NCI-H2081 (cell line): Measurements from ENCODE around the gene ZCCHC14.
"Not testable (repeated sequence)": the region's sequence is repeated elsewhere in the genome, so short reads cannot be mapped to it uniquely, and the experiment has no call there.

ENCODE experiments used
- DNase-seq, 2 experiments: peaks; one replicate each; lab custom pipeline; 2025; lab: John Stamatoyannopoulos, UW

The ZCCHC14 gene

DNA sequence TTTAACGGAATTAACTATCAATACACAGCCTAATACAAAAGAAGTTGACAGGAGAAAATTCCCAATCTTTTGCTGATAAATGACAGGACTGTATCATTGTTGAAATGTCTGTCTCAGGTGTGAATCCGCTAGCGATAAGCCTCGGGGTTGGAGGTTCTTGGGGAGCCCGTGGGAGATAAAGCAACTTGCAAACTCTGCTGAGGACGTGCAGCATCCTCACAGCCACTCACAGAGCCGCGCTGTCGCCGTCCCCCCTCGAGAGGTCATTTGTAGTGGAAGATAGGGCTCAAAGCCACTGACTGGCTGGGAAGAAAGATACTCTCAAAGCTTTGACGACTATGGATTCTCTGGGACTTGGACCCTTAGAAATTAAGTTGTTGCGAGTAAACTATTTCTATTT, 83.7 kb downstream of the ZCCHC14 start:
- DNase-seq: no peak

- DNase-seq: no peak
Measured at GRCh38 chr16:87407511-87408112, 85.2 kb downstream of the ZCCHC14 start.

DNA sequence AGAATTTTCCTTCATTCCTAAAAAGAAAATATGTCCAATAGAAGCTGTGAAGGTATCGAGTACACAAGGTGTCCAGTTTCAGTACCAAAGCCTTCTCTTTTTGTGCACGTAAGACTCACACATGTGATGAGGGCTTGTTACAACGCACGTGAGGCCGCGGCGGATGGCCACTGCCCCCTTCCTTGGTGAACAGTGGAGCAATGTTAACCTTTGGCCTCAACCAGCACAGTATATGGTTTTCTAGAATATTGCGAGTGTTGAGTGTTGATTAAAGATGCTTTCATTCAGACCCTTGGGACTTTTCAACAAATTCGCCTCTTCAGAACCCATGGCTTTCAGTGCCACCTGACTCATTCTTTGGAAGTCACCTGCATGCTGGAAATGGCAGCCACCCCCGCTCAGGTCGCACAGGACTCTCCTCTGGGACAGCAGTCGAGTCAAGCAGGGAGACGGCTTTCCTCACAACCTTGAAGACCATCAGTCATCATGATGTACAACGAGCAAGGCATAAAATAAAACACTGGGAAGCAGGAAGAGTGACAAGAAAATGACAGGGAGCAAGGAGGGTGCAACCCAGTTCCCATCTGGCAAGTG, 86.2 kb downstream of the ZCCHC14 start:
- no peak for DNase-seq

DNA sequence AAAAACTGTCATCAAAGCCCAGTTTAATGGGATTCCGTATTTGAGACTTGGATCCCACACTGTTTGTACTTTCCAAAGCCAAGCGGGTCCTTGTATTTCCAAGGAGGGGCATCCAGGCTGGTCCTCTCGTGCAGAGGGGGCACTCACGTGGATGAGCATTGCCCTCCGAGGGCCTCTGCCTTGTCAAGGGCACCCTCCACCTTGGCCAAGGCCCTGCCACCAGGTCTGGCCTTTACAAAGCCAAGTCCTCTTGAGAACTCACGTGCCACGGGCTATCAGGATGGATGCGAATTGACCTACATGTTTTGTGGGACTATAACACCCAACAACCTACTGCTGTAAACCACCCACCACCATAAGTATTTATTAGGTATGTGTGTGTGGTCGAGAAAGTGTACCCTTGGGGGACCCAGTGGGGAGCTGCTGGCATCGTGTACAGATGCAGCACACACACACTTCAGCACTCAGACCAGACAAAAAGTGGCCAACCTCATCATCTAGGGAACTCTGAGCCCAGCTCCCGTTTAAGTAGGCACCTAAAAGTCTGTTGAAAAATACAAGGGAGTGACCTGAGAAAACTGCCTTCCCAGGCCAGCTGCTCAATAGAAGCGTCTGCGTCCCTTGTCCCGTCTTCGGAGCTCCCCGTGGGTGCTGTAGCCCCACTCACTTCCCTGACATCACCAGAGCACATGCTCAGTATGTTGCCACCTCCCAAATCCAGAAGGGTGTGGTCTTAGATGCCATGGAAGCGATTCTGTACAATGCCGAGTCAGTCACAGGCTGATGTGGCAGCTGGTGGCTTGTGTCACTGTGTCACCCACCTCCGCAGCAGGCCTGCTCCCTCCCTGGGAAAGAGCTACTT, 87.8 kb downstream of the ZCCHC14 start:
- no peak for DNase-seq

DNA sequence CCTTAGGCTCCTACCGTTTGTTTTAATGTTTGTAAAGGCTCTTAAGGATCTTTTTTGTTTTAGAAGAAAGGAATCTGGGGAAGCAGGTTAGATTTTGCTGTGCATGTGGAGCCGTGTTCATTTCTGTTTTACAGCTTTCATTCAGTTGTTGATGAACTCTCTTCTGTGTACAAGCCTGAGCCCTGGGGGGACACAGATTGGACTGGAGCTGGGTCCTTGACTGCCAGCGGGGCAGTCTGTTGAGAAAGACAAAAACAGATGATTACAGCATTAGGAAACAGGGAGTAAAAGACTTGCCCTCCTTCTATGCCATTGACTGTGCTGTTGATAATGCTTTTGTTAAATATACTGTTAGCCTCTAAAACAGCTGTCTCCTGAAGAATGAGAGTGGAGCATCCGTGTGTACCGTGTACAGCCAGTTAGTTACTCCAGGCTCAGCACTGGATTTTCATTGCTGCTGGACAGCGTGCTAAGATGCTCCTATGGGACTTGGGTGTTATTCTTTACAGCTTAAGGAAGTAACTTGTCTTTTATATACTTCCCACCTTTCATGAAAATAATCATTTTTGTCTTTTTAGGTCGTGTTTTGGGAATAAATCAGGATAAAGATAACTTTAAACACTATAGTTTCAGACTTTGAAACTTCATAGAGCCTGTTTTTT, 97.5 kb downstream of the ZCCHC14 start:
- no peak for DNase-seq

DNA sequence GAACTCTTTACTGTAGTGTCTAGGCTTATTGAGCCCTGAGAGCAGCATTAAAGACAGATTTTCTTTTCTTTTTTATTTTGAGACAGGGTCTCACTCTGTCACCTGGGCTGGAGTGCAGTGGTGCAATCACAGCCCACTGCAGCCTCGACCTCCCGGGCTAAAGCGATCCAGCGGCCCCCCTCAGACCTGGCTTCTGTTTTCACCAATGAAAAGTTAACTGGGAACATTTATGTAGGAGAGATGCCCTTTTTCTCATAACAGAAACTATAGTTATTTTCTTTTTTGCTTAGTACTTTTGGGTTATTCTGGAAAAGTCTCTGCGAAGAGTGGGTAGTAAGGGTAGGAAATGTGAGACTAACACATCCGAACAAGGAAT, 99.2 kb downstream of the ZCCHC14 start:
- DNase-seq: no peak

DNA sequence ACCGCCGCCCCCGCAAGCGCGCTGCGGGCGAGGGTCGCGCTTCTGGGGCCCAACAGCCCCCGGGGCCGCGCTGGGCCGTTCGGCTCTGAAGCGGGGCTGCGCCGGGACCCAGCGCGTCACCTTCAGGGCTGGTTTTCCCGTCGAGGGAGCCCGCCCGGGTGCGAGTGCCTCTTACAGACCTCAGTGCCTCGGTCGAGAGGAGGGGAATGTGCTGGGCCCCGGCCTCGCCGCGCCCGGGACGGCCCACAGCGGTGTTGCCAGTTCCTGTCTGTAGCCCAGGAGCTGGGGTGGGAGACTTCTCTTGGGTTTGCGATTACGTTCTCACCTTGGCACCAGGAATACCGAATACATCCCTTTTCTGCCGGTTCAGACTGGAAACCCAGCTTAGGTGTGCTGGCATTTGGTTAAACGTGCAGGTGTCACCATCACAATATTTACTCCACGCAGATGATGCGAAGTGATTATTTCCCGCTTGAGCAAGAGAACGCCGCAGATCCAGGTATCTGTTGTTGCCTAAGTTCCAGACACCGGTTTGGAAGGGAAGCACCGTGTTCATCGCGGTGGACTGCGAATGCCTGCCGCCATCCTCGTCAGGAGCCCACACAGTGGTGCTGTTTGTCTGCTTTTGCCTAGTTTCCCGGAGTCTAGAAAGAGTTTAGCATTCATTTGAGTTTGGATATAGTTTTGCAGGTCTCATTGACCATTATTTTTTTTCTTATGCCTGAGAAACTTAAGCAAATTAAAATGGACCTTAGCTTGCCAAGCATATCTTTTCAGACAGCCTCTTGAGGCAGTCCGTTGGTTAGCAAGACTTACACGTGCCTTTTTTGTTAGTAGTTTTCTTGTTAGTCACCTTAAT, 99.8 kb downstream of the ZCCHC14 start:
- DNase-seq: peak in 1 of 2 experiments; percentile 19

GRCh38 chr16:87391950-87392820, 100.6 kb downstream of the ZCCHC14 start, which contains the start of gene MAP1LC3B:
MAP1LC3B (plus strand) TSS chr16:87392336; CDS start chr16:87392428, 92 bp downstream.
- DNase-seq: peak; percentile 86 to 89

GRCh38 chr16:87391324-87391949, 101.4 kb downstream of the ZCCHC14 start:
- DNase-seq: peak in 1 of 2 experiments; percentile 17

DNA sequence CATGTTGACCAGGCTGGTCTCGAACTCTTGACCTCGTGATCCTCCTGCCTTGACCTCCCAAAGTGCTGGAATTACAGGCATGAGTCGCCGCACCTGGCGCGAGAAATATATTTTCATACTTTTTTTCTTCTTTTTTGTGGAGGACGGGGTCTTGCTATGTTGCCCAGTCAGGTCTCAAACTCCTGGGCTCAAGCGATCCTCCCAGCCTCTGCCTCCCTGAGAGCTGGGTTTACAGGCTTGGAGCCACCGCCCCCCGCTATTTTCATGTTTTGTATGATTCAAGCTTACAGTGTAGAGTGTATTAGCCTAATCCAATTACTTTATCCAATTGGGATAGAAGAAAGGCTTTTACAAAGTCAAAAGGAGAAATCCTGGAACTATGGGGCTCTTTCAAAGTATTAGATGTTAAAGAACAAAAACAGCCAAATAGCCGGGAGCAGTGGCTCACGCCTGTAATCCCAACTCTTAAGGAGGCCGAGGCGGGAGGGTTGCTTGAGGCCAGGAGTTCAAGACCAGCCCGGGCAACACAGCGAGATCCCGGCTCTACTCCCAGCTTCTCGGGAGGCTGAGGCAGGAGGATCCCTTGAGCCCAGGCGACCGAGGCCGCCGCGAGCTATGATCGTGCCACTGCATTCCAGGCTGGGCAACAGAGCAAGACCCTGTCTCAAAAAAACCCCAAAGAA, 102.0 kb downstream of the ZCCHC14 start:
- no peak for DNase-seq

- DNase-seq: not testable (repeated sequence)
Measured at GRCh38 chr16:87389914-87390313, 102.9 kb downstream of the ZCCHC14 start.

GRCh38 chr16:87389245-87389644, 103.6 kb downstream of the ZCCHC14 start:
- DNase-seq: no peak

DNA sequence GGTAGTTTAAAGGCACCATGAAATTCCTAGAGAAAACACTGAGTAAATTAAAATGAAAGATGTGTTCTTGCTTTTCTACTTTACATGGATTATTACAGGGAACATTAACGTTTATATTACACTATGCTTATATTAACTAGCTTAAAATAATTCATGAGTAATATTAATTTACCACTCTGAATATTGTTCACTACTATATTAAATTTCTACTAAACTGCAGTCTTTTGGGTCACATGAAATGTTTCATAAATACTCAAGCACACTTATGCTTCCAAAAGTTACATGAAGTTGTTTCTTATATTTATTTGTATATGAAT, 104.0 kb downstream of the ZCCHC14 start:
- DNase-seq: no peak

- peak; percentile 88 to 93 for DNase-seq
Measured at GRCh38 chr16:87387942-87388817, 104.6 kb downstream of the ZCCHC14 start.

DNA sequence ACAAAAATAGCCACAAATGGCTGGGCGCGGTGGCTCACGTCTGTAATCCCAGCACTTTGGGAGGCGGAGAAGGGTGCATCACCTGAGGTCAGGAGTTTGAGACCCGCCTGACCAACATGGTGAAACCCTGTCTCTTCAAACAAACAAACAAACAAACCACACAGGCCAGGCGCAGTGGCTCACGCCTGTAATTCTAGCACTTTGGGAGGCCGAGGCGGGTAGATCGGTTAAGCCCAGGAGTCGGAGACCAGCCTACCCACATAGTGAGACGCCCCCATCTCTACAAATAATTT, 108.0 kb downstream of the ZCCHC14 start:
- not testable (repeated sequence) for DNase-seq

DNA sequence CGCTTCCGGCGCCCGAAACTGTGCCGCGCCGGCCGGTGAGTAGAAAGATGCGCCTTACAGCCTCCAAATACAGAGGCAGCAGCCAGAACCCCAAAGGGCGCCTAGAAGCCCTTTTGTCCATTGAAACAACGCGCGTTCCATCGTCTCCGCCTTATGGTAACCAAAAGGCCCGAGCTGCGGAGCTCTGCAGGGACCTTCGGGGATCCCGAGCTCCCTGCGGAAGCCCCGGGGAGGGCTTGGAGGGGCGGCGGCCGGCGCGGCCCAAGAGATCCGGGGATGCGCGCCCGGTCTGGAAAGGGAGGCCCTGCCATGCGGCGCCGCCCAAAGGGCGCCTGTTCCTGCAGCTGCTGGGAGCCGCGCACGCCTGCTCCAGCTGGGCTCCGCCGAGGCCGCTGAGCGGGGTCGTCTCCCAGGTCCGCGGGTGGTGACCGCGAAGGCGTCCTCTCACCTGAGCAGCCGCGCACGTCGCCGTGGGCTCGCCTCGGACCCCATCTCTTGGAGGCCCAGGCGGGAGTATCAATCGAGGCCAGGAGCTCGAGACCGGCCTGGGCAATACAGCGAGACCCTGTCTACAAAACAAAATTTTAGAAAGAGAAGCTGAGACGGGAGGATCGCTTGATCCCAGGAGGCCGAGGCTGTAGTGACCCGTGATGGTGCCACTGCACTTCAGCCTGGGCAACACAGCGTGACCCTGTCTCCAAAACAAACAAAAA, 108.5 kb downstream of the ZCCHC14 start:
- peak; percentile 52 to 74 for DNase-seq

GRCh38 chr16:87383505-87384161, 109.2 kb downstream of the ZCCHC14 start, which contains the start of gene FBXO31:
FBXO31 (minus strand) TSS chr16:87383776; CDS start chr16:87383744, 32 bp downstream.
- DNase-seq: peak; percentile 63 to 74
